SKM-1 (cell line): Measurements from ENCODE around the gene SLC39A13.
A peak's percentile ranks its signal among the peaks of the same experiment; 100 is the strongest.

Source experiments
- DNase-seq: peaks from one replicate; lab custom pipeline; 2025; ENCODE audit not compliant: unreplicated experiment; lab: John Stamatoyannopoulos, UW

Gene SLC39A13

GRCh38 chr11:47407746-47408590 lies at the start of gene SLC39A13:
TSS of gene SLC39A13 (plus strand) at chr11:47408590. CDS start at chr11:47410095, 1,505 bp downstream.
- DNase-seq = peak; percentile 99

GRCh38 chr11:47358731-47359051 lies 49.7 kb upstream of the SLC39A13 start:
- DNase-seq = no peak

- DNase-seq = no peak
Measured at GRCh38 chr11:47359162-47359561, 49.2 kb upstream of the SLC39A13 start.

- peak; percentile 54 for DNase-seq
Measured at GRCh38 chr11:47359586-47359985, 48.8 kb upstream of the SLC39A13 start.

- DNase-seq = no peak
Measured at GRCh38 chr11:47360341-47360740, 48.0 kb upstream of the SLC39A13 start.

- DNase-seq = no peak
Measured at GRCh38 chr11:47361419-47361818, 47.0 kb upstream of the SLC39A13 start.

- no peak for DNase-seq
Measured at GRCh38 chr11:47366020-47366490, 42.3 kb upstream of the SLC39A13 start.

GRCh38 chr11:47369676-47370075 lies 38.7 kb upstream of the SLC39A13 start:
- DNase-seq = no peak

- no peak for DNase-seq
Measured at GRCh38 chr11:47372422-47372821, 36.0 kb upstream of the SLC39A13 start.

- DNase-seq = peak; percentile 40
Measured at GRCh38 chr11:47373876-47374719, 34.3 kb upstream of the SLC39A13 start.

GRCh38 chr11:47374720-47375019 lies 33.7 kb upstream of the SLC39A13 start:
- DNase-seq = no peak

- no peak for DNase-seq
Measured at GRCh38 chr11:47375020-47375419, 33.4 kb upstream of the SLC39A13 start.

GRCh38 chr11:47375546-47376085 lies 32.8 kb upstream of the SLC39A13 start:
- DNase-seq = no peak

GRCh38 chr11:47376107-47376524 lies 32.3 kb upstream of the SLC39A13 start:
- DNase-seq = no peak

GRCh38 chr11:47376525-47377371 lies 31.6 kb upstream of the SLC39A13 start:
- DNase-seq = peak; percentile 60

- no peak for DNase-seq
Measured at GRCh38 chr11:47377571-47378009, 30.8 kb upstream of the SLC39A13 start.

GRCh38 chr11:47378010-47378835 lies 30.2 kb upstream of the SLC39A13 start, which contains the start of gene SPI1:
TSS of gene SPI1 (minus strand) at chr11:47378547. CDS start at chr11:47378353, 194 bp downstream.
- peak; percentile 94 for DNase-seq

GRCh38 chr11:47378836-47379170 lies 29.6 kb upstream of the SLC39A13 start:
- no peak for DNase-seq

GRCh38 chr11:47379317-47379716 lies 29.1 kb upstream of the SLC39A13 start:
- DNase-seq = no peak

GRCh38 chr11:47380078-47380477 lies 28.3 kb upstream of the SLC39A13 start:
- DNase-seq = no peak
